Stimulated activated CD4-positive, alpha-beta T cell treated with anti-CD3 and anti-CD28 coated beads, Interleukin-2, amount 100 ng/mL, for 24 hours (primary cell): Measurements from ENCODE around the gene PAF1.
A peak's percentile ranks its signal among the peaks of the same experiment; 100 is the strongest.

ENCODE experiments used
- DNase-seq, 2 donors: peaks; one replicate each; pipeline ENCODE4 v3.0.0-alpha.2; 2020

The PAF1 gene

DNA sequence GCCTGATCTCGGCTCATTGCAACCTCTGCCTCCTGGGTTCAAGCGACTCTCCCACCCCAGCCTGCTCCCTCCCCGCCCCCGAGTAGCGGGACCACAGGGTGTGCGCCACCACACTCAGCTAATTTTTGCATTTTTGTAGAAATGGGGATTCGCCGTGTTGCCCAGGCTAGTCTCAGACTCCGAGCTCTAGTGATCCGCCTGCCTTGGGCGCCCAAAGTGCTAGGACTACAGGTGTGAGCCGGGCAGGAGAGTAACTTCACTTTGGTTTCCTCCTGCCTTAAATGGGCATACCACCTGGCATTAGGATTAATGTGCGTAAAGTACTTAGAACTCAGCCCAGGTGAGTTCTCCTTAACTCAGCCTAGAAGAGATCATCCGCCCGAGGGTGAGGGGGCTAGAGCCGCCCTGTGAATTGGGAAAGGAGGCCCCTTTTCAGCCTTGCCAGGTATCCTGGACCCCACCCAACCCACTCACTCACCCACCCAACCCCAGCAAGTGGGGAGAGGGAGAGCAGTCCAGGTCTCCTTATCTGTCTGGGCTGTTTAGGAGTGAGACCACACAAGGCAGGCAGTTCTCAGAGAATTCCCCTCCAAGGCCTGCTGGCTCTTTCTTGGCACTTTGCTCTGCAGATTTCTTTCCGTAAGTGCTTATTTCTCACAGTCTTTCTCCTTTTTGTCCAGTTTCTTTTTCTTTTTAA, 14.5 kb upstream of the PAF1 start:
- DNase-seq: no peak

DNA sequence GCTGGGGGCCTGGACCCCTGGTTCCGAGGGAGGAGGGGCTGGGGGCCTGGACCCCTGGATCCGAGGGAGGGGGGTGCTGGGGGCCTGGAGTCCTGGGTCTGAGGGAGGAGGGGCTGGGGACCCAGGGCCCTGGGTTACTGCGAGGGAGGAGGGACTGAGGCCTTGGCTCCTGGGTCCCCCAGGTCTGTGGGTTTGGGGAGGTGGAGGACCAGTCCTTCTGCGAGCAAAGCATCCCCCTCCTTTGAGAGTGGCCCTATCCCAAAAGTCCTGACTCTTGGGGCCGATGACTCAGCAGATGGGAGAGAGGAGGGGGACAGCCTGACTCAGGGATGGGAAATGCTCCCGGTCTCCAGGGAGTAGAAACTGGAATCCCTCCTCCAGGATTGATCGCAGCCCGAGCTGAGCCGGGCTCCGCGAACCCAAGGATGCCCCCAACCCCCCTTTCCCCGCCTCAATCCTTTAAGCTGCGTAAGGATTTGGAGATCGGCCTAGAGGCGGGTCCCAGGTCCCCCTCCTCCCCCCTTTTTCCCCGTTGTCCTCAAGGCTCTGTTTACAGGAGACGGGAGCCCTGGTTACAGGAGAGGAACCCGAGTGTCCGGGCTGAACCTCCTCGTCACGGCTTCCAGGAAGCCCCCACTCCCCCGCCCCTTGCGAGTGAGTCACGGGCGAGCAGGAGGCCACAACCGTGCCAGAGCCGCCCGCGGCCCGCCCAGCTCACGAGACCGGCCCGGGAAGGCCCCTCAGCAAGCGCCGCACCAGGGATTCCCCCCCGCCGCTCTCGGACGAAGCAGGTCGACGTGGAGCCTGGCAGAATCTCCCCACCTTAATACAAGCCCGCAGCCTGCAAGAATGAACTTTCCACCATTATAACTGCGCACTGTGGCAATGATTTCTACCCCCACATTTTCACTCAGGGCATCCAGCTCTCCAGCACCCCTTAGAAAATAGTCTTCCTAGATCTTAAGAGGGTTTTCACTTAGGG, 12.7 kb upstream of the PAF1 start:
- DNase-seq: peak; percentile 97

GRCh38 chr19:39402346-39403300, 11.7 kb upstream of the PAF1 start:
- DNase-seq: peak; percentile 84 to 90

- DNase-seq: peak; percentile 79 to 81
Measured at GRCh38 chr19:39401549-39402345, 10.8 kb upstream of the PAF1 start.

- DNase-seq: no peak
Measured at GRCh38 chr19:39401070-39401548, 10.2 kb upstream of the PAF1 start.

GRCh38 chr19:39400061-39400460, 9.2 kb upstream of the PAF1 start:
- no peak for DNase-seq

GRCh38 chr19:39399668-39400050, 8.8 kb upstream of the PAF1 start:
- DNase-seq: no peak

DNA sequence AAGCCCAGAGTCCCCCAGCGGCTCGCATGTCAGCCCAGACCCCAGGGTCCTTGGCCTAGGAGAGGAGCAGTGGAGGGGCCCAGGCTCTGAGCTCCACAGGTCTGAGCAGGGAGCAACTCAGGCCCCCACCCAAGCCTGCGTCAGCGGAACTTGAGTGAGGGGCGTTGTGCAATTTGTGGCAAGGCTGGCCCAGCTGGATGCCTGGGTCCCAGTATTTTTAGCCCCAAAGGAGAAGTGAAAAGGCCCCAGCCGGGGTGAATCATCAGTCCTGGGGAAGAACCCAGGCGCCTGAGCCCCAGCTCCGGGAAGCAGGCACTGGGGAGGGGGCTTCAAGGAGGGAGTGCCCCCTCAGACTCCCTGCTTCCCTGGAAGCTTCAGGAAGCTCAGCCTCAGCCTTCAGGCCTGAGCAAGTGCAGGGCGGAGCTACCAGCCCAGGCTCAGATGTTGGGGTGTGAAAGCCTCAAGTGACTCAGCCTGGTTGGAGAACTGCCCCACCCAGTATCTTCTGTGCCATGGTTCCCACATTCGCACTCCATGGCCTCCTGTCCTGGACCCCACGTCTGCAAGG, 7.5 kb upstream of the PAF1 start:
- peak; percentile 65 to 68 for DNase-seq

GRCh38 chr19:39397360-39398296, 6.7 kb upstream of the PAF1 start:
- peak; percentile 96 to 97 for DNase-seq

- DNase-seq: peak in 1 of 2 donors; percentile 76
Measured at GRCh38 chr19:39390451-39390750, 505 bp downstream of the PAF1 start.

- no peak for DNase-seq
Measured at GRCh38 chr19:39389631-39390414, 1.1 kb downstream of the PAF1 start.

- no peak for DNase-seq
Measured at GRCh38 chr19:39388657-39389056, 2.2 kb downstream of the PAF1 start.

DNA sequence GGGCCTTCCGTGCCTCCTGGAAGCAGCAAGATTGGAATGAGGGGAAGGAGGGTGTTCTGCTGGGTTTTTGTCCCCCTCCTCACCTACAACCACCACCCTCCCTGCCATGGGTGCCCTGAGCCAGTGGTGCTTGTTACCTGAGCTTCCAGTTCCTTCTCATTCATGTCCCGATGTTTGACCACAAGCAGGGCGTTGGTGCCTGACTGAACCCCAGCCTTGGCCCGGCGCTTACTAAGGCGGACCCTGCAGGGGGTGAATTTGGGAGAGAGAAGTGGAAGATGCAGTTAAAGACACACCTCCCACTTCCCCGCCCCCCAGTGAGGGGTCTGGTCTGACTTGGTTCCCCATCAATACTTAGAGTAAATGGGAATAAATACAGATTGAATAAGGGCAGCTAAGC, 4.3 kb downstream of the PAF1 start:
- no peak for DNase-seq

DNA sequence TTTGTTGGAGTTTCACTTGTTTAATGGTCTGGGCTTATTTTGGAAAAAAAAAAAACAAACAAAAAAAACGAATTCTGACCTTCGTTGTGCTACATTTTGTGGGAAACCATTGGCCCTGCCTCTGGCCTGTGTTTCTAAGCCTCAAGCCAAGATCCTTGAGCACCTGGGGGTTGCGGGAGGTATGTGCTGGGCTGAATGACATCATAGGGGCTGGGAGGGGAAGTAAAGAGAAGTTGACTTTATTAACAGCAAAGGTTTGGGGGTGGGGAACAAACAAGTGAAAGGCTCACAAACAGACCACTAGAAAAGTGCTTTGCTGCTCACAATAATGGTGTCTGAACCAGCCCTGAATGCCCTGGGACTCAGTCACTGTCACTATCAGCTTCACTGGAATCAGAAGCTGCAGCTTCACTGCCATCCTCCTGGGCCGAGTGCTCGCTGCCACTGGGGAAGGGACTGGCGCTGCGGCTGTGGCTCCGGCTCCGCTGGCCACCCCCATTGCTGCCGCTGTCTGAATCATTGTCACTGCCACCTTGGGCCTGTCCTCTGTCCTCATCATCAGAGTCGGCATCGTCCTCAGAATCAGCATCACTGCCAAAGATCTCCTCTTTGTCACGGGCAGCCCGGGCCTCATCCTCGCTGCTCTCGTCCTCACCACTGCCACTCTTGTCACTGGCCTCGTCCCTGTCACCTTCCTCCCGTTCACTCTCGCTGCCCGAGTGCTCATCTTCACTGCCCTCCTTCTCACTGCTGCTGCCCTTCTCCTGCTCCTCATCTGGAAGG, 5.1 kb downstream of the PAF1 start:
- DNase-seq: no peak

GRCh38 chr19:39384839-39385568, 5.9 kb downstream of the PAF1 start:
- no peak for DNase-seq

- DNase-seq: no peak
Measured at GRCh38 chr19:39382991-39383828, 7.7 kb downstream of the PAF1 start.
